ENCODE measurements around the gene AIFM3.
A peak's percentile ranks its signal among the peaks of the same experiment; 100 is the strongest.

- TF ChIP-seq FOXK1 (CRISPR knock-in tag; IDR thresholded peaks at IDR 0.05) (no peak), CTCF (IDR thresholded peaks at IDR 0.05) (no peak), ZBTB43 (CRISPR knock-in tag; IDR thresholded peaks at IDR 0.05) (no peak), ESRRA (CRISPR knock-in tag; IDR thresholded peaks at IDR 0.05; ENCODE audit: borderline replicate concordance) (no peak), USF2 (CRISPR knock-in tag; IDR thresholded peaks at IDR 0.05) (no peak), ZNF281 (CRISPR knock-in tag; IDR thresholded peaks at IDR 0.05) (no peak), HMGXB4 (CRISPR knock-in tag; IDR thresholded peaks at IDR 0.05) (no peak), MAX (CRISPR knock-in tag; IDR thresholded peaks at IDR 0.05) (no peak), KAT7 (CRISPR knock-in tag; IDR thresholded peaks at IDR 0.05; ENCODE audit: borderline replicate concordance) (no peak), SOX15 (CRISPR knock-in tag; IDR thresholded peaks at IDR 0.05) (no peak), ZNF317 (CRISPR knock-in tag; IDR thresholded peaks at IDR 0.05; ENCODE audit: borderline replicate concordance, low read depth) (no peak), GABPB1 (CRISPR knock-in tag; IDR thresholded peaks at IDR 0.05) (peak; percentile 51; the same call in 1 of the 2 replicates)
These were observed 42.8 kb downstream of the AIFM3 start for GRCh38 chr22:21009638-21010425.

Data from WTC11 (cell line).